Panc1 (cell line): ENCODE data around the gene URGCP. TPM values are rescaled to one million over a fixed set of nuclear protein-coding genes. Genes with fewer than 3 reads are reported as not detected.

Experiments
- ATAC-seq: fragments of 200-7000 bp; cut with Tn5 transposase; 2 replicates; pipeline ENCODE4 v1.9.1; 2020; ENCODE audit warnings: mild to moderate bottlenecking, moderate library complexity
- BruUV-seq: library from RNA; stranded (reverse); fragments of 400-500 nt; replicated peaks from 2 replicates; lab custom pipeline; 2021; lab: Mats Ljungman, UMichigan
- CTCF ChIA-PET: fragments of 300-600 bp; sonication (Branson Sonifier 250); formaldehyde crosslinking; loops from one replicate; lab custom pipeline; 2022; ENCODE audit warnings: antibody characterized with exemption; lab: Charles Lee
- POLR2A ChIA-PET: fragments of 300-600 bp; sonication (Branson Sonifier 250); formaldehyde crosslinking; loops from one replicate; lab custom pipeline; 2022; ENCODE audit warnings: antibody characterized with exemption; lab: Charles Lee
- DNase-seq: peaks from one replicate; pipeline ENCODE4 v3.0.0-alpha.2; 2010; ENCODE audit warnings: low read depth, low spot score
- H3K27ac ChIP-seq: 2 replicates; pipeline ENCODE4 v1.5.1; 2011; ENCODE audit warnings: mild to moderate bottlenecking, low read length, inconsistent platforms
- H3K27me3 ChIP-seq: fragments of 200-500 bp; sonication (Bioruptor generic); 2 replicates; pipeline ENCODE4 v1.6.0; 2014; ENCODE audit warnings: low read length, inconsistent platforms; ENCODE audit not compliant: control insufficient read depth, insufficient read depth
- H3K36me3 ChIP-seq: fragments of 200-500 bp; sonication (Bioruptor generic); 2 replicates; pipeline ENCODE4 v1.5.1; 2014; ENCODE audit warnings: inconsistent platforms, mild to moderate bottlenecking, low read length, moderate library complexity; ENCODE audit not compliant: control insufficient read depth, insufficient read depth
- H3K4me1 ChIP-seq: 2 replicates; pipeline ENCODE4 v1.5.1; 2011; ENCODE audit warnings: inconsistent platforms, mild to moderate bottlenecking, low read length, moderate library complexity; ENCODE audit not compliant: control insufficient read depth, insufficient read depth
- H3K4me3 ChIP-seq, 2 experiments: 2 replicates each; pipeline ENCODE4 v1.5.1; 2011 to 2012; ENCODE audit warnings: low read depth in 2 of 2, low read length in 2 of 2, mild to moderate bottlenecking in 2 of 2, inconsistent platforms in 1 of 2, moderate library complexity in 1 of 2
- H3K9me3 ChIP-seq: fragments of 200-500 bp; sonication (Bioruptor generic); 2 replicates; pipeline ENCODE4 v1.5.1; 2014; ENCODE audit warnings: low read depth, mild to moderate bottlenecking, inconsistent platforms, low read length, moderate library complexity; ENCODE audit not compliant: control insufficient read depth, insufficient read depth
- CTCF ChIP-seq: fragments of 450-650 bp; IDR thresholded peaks from 2 replicates; pipeline ENCODE4 v1.5.1; 2017; ENCODE audit warnings: mild to moderate bottlenecking
- POLR2AphosphoS5 ChIP-seq: IDR thresholded peaks from 2 replicates; pipeline ENCODE4 v1.6.1; 2012; ENCODE audit warnings: mild to moderate bottlenecking, low read depth, low read length, moderate library complexity
- SIN3A ChIP-seq: IDR thresholded peaks from 2 replicates; pipeline ENCODE4 v1.6.1; 2012; ENCODE audit warnings: low read depth, mild to moderate bottlenecking, low read length, moderate library complexity, borderline replicate concordance; ENCODE audit not compliant: insufficient read depth
- TCF7L2 ChIP-seq: IDR thresholded peaks from 2 replicates; pipeline ENCODE4 v1.6.1; 2011; ENCODE audit warnings: mild to moderate bottlenecking, low read depth, low read length, inconsistent platforms
- in situ Hi-C: cut with HindIII; loops from 2 replicates; pipeline ENCODE4 v1.10.0; 2016; ENCODE audit warnings: low sequenced_read_pairs, low pct_unique_long_range_greater_than_20kb
- intact Hi-C: fragments of 100-400 bp; cut with micrococcal nuclease; formaldehyde crosslinking; loops from one replicate; pipeline ENCODE4 v1.10.0; 2022; ENCODE audit not compliant: unreplicated experiment
- total RNA-seq: library from RNA; stranded (reverse); gene quantifications from one replicate; pipeline ENCODE4 v1.2.1, GENCODE V29; 2021; ENCODE audit not compliant: unreplicated experiment
- TF ChIP-seq, protein P1 (sequence below), 2 experiments: IDR thresholded peaks; 2 replicates each; pipeline ENCODE4 v1.6.1; 2011 to 2012; ENCODE audit warnings: low read depth in 2 of 2, control low read depth in 1 of 2, low read length in 1 of 2, mild to moderate bottlenecking in 1 of 2, moderate library complexity in 1 of 2; ENCODE audit not compliant: insufficient read depth in 1 of 2

Gene URGCP
- total RNA-seq, 1 experiment from 2014 or later = 34.3 TPM

GRCh38 chr7:43915907-43916306 is 9.5 kb upstream of the URGCP start:
- CTCF ChIA-PET = no interaction called here
- no peaks in the 10 kb centered on the region for H3K27me3 ChIP-seq
- no peaks in the 10 kb centered on the region for H3K36me3 ChIP-seq
- in situ Hi-C loops (no loop called here), intact Hi-C loops (no loop called here)
- no TSS peak for BruUV-seq
- H3K27ac ChIP-seq = no peak overlapping the region
- TF ChIP-seq POLR2AphosphoS5 = no peak
- TF ChIP-seq, protein P1, sequence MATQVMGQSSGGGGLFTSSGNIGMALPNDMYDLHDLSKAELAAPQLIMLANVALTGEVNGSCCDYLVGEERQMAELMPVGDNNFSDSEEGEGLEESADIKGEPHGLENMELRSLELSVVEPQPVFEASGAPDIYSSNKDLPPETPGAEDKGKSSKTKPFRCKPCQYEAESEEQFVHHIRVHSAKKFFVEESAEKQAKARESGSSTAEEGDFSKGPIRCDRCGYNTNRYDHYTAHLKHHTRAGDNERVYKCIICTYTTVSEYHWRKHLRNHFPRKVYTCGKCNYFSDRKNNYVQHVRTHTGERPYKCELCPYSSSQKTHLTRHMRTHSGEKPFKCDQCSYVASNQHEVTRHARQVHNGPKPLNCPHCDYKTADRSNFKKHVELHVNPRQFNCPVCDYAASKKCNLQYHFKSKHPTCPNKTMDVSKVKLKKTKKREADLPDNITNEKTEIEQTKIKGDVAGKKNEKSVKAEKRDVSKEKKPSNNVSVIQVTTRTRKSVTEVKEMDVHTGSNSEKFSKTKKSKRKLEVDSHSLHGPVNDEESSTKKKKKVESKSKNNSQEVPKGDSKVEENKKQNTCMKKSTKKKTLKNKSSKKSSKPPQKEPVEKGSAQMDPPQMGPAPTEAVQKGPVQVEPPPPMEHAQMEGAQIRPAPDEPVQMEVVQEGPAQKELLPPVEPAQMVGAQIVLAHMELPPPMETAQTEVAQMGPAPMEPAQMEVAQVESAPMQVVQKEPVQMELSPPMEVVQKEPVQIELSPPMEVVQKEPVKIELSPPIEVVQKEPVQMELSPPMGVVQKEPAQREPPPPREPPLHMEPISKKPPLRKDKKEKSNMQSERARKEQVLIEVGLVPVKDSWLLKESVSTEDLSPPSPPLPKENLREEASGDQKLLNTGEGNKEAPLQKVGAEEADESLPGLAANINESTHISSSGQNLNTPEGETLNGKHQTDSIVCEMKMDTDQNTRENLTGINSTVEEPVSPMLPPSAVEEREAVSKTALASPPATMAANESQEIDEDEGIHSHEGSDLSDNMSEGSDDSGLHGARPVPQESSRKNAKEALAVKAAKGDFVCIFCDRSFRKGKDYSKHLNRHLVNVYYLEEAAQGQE (IDR thresholded peaks at IDR 0.05; ENCODE audit: insufficient read depth in 1 of 2, low read depth in 2 of 2, low read length in 1 of 2) = no peak
- no peak for TF ChIP-seq TCF7L2
- no peak overlapping the region for H3K4me3 ChIP-seq
- H3K4me1 ChIP-seq = no peaks in the 10 kb centered on the region
- no peak for ATAC-seq
- DNase-seq = no peak
- no peaks in the 10 kb centered on the region for H3K9me3 ChIP-seq
- POLR2A ChIA-PET = no interaction called here

DNA sequence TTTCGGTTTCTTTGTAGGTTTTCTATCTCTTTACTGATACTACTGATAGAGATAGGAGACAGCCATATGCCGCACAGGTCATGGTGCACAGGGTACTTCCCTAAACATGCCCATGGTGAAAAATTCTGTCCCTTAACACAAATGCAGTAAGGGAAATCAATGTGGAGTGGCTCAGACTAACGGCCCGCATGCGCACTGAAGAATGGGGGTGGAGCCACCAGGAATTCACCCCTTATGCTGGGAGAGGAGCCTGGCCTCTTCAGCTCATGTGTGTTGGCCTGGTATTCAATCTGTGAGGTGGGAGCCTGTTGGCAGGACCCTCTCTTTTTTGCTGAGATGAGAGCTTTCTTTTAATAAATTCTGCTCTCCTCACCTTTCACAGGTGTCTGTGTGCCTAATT is 8.4 kb upstream of the URGCP start:
- in situ Hi-C loops (no loop called here), intact Hi-C loops (no loop called here)
- Histone ChIP-seq H3K4me1 (no peaks in the 10 kb centered on the region), H3K27me3 (no peaks in the 10 kb centered on the region), H3K27ac (no peak overlapping the region), H3K36me3 (no peaks in the 10 kb centered on the region), H3K9me3 (no peaks in the 10 kb centered on the region), H3K4me3 (no peak overlapping the region)
- ATAC-seq = no peak
- no TSS peak for BruUV-seq
- TF ChIP-seq CTCF (no peak), POLR2AphosphoS5 (no peak), SIN3A (no peak), TCF7L2 (no peak)
- TF ChIP-seq, protein P1 (IDR thresholded peaks at IDR 0.05; ENCODE audit: insufficient read depth in 1 of 2, low read depth in 2 of 2, low read length in 1 of 2) = no peak
- POLR2A ChIA-PET = no interaction called here
- CTCF ChIA-PET = no interaction called here
- DNase-seq = no peak
